Measurements from ENCODE around the gene CHSY1.

CHSY1 gene

DNA sequence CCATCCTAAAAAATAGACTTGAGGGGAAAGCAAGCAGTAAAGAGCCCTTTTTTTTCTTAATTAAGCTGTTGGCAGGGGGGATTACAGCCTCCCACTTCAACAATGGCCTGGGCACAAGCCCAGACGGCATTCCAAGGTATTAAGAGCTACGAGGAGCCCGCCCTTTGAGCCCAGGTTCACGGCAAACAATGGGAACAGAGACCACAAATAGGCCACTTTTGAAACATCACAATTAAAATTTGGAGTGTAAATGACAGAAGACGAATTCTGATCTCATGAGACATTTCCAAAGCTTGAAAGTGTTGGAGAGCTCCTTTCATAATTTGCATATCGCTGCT is 8.9 kb downstream of the CHSY1 start:
- Histone ChIP-seq H3K27ac (ENCODE audit: low read depth, low read length, severe bottlenecking) (no peak overlapping the region), H3K36me3 (ENCODE audit: control insufficient read depth, insufficient read depth, low read length) (peaks cover 79% of the 10 kb centered on the region), H3K4me1 (ENCODE audit: control insufficient read depth, insufficient read depth, low read length, poor library complexity, severe bottlenecking) (peaks cover 2% of the 10 kb centered on the region), H3K4me3 (ENCODE audit: extremely low read depth, insufficient read depth, low read length, poor library complexity, severe bottlenecking) (no peak overlapping the region), H3K9me3 (ENCODE audit: control insufficient read depth, low read length) (no peaks in the 10 kb centered on the region)
- 81 to 100% methylated on average over 1 to 4 of the region's 6 CpGs for WGBS, 2 experiments (ENCODE audit: insufficient coverage in 2 of 2)

DNA sequence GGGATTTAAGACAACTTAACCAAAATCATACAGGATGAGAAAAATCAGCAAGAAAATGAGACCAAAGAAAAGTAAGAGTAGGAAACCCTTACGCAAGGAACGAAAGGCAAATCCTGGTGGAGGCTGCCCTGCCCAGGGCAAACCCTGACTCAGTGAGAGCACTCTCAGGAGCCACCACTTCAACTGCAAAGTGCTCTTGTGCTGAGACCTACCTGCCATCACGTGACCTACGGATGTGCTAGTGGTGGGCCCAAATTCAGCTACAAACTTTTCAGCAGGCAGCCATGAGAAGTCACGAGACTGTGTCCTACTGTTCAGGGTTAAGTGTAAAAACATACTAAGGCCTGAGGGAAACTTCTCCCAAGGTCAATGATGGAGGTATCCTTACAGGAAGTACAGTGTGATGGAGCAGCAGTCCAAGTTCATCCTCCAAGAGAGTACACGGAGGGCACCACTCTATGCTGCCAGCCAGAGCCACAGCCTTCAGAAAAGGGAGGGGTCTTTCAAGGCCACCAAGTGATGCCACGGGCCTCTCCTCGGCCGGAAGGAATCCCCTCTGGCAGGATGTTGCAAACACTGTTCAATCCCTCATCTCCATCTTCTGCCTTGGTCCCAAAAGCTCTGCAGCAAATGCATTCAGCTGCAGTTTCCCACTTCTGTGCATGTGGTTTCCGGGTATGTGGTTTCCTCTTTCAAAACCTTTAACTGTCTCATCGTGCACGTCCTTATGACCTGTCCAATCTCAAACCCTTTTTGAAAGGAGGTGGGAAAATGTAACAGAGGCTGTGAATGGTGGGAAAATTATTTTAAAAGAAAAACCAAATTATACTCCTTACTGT is 9.5 kb downstream of the CHSY1 start:
- 94 to 99% methylated on average over 8 to 9 of the region's 12 CpGs for WGBS, 2 experiments (ENCODE audit: insufficient coverage in 2 of 2)

DNA sequence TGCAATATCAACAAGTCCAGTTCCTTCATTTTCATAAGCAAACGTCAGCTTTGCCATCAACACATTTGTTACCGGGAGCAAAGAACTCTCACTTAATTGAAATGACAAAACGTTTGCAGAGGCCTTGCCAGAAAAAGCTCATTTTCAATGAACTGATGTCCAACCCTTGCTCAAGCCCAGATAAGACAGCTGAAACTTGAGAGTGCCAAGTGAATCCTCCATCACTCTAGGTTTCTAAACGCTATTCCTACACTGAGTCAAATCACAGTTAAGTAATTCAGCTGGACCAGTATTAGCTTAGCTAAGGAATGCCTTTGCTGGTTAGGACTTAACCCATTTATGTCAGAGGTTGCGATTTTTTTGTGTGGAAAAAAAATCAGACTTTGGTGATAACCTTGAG is 11.5 kb downstream of the CHSY1 start:
- peaks cover 76% of the 10 kb centered on the region for H3K36me3 ChIP-seq (ENCODE audit: control insufficient read depth, insufficient read depth, low read length)
- no peaks in the 10 kb centered on the region for H3K9me3 ChIP-seq (ENCODE audit: control insufficient read depth, low read length)
- 89 to 92% methylated on average over 4 to 5 of the region's 5 CpGs for WGBS, 2 experiments (ENCODE audit: insufficient coverage in 2 of 2)
- no peak overlapping the region for H3K27ac ChIP-seq (ENCODE audit: low read depth, low read length, severe bottlenecking)
- H3K4me3 ChIP-seq (ENCODE audit: extremely low read depth, insufficient read depth, low read length, poor library complexity, severe bottlenecking): no peak overlapping the region
- H3K4me1 ChIP-seq (ENCODE audit: control insufficient read depth, insufficient read depth, low read length, poor library complexity, severe bottlenecking): no peaks in the 10 kb centered on the region

More for the DNA sequence above, 9.5 kb downstream of the CHSY1 start:
- Histone ChIP-seq H3K9me3 (ENCODE audit: control insufficient read depth, low read length) (no peaks in the 10 kb centered on the region), H3K4me1 (ENCODE audit: control insufficient read depth, insufficient read depth, low read length, poor library complexity, severe bottlenecking) (peaks cover 2% of the 10 kb centered on the region), H3K36me3 (ENCODE audit: control insufficient read depth, insufficient read depth, low read length) (peaks cover 79% of the 10 kb centered on the region), H3K27ac (ENCODE audit: low read depth, low read length, severe bottlenecking) (no peak overlapping the region), H3K4me3 (ENCODE audit: extremely low read depth, insufficient read depth, low read length, poor library complexity, severe bottlenecking) (no peak overlapping the region)

DNA sequence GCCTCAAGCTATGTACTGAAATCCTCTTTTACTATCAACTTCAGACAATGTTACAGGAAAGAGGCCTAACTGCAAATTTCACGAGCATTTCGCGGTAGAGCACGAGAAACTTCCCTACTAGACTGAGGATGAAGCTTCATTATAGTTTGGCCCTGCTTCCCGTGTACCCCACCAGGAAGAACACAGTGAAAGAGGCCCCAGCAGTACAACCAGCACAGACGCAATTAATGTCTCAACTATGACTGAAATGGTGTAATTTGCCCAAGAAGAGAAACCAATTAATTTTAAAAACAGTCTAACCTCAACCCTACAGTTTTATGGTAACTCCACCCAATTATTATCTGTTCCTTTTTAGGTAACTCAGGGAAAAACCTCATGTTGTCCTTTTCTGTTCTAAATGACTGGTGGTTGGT is 12.1 kb downstream of the CHSY1 start:
- 97 to 98% methylated on average over 5 to 6 of the region's 6 CpGs for whole genome bisulfite sequencing, 2 experiments (ENCODE audit: insufficient coverage in 2 of 2)
- no peak overlapping the region for H3K4me3 ChIP-seq (ENCODE audit: extremely low read depth, insufficient read depth, low read length, poor library complexity, severe bottlenecking)
- H3K9me3 ChIP-seq (ENCODE audit: control insufficient read depth, low read length): no peaks in the 10 kb centered on the region
- no peak overlapping the region for H3K27ac ChIP-seq (ENCODE audit: low read depth, low read length, severe bottlenecking)
- peaks cover 78% of the 10 kb centered on the region for H3K36me3 ChIP-seq (ENCODE audit: control insufficient read depth, insufficient read depth, low read length)
- H3K4me1 ChIP-seq (ENCODE audit: control insufficient read depth, insufficient read depth, low read length, poor library complexity, severe bottlenecking): no peaks in the 10 kb centered on the region

DNA sequence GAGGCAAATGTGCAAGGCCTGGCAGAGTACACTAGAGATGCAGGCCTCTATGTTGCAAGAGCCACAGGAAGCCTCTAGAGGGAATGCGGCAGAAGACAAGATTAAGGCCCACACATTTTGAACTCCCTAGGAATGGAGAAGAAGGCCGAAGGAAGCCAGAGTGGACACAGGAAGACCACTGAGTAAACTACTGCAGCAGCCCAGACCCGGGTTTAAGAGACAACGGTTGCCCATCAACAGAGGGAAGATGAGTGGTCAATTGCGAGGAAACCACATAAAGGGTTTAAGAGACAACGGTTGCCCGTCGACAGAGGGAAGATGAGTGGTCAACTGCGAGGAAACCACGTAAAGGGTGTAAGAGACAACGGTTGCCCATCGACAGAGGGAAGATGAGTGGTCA is 14.6 kb downstream of the CHSY1 start:
- no peaks in the 10 kb centered on the region for H3K4me1 ChIP-seq (ENCODE audit: control insufficient read depth, insufficient read depth, low read length, poor library complexity, severe bottlenecking)
- 96 to 98% methylated on average over 12 of the region's 12 CpGs for WGBS, 2 experiments (ENCODE audit: insufficient coverage in 2 of 2)
- peaks cover 83% of the 10 kb centered on the region for H3K36me3 ChIP-seq (ENCODE audit: control insufficient read depth, insufficient read depth, low read length)
- H3K9me3 ChIP-seq (ENCODE audit: control insufficient read depth, low read length): no peaks in the 10 kb centered on the region
- H3K4me3 ChIP-seq (ENCODE audit: extremely low read depth, insufficient read depth, low read length, poor library complexity, severe bottlenecking): no peak overlapping the region
- no peak overlapping the region for H3K27ac ChIP-seq (ENCODE audit: low read depth, low read length, severe bottlenecking)

DNA sequence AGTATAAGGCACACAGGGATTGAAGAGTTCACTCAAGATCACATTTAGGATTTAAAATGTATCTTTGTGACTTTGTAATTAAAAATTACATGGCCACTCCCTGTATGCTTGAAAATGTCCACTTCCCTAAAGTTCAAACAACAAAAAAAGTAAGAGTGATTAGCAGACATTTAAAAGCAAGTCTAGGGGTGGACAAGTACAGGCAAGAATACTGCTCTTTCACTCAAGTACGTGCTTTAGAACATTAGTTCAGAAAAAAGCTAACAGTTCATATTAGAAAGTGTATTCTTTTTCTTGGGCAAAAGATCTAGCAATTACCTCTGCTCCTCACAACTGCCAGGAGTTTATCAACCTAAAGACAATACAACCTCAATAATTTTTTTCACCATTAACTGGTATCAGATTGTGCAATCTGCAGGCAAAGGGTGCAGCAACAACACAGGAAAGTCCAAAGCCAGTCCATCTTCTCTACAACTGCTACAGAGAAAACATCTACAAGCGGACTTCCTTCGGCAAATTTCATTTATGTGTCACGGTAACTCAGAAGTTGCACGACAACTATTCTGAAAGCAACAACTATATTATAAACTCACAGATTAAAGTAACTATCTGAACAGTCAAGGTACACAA is 18.1 kb downstream of the CHSY1 start:
- WGBS, 2 experiments (ENCODE audit: insufficient coverage in 2 of 2): 92 to 100% methylated on average over 4 to 5 of the region's 5 CpGs
- peaks cover 5% of the 10 kb centered on the region for H3K9me3 ChIP-seq (ENCODE audit: control insufficient read depth, low read length)
- no peak overlapping the region for H3K4me3 ChIP-seq (ENCODE audit: extremely low read depth, insufficient read depth, low read length, poor library complexity, severe bottlenecking)
- no peaks in the 10 kb centered on the region for H3K4me1 ChIP-seq (ENCODE audit: control insufficient read depth, insufficient read depth, low read length, poor library complexity, severe bottlenecking)
- peaks cover 88% of the 10 kb centered on the region for H3K36me3 ChIP-seq (ENCODE audit: control insufficient read depth, insufficient read depth, low read length)
- peak overlapping the region; percentile 6 for H3K27ac ChIP-seq (ENCODE audit: low read depth, low read length, severe bottlenecking)

DNA sequence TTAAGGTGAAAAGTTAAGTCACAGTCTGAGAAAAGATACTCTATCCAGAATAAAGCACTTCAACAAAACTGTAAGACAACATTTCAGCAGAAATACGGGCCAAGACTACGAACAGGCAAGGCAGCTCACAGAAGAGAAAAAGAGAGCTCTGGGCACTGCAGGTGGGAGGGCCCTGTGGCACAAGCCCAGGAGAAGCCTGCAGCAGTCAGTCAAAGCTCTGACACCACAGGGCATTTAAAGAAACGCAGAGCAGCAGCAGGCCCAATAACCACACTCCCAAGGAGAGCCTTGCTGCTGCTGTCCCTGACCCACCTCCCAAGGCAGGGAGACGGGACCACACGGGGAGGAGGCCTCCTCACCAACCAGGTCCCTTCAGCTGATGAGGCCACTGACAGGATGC is 19.2 kb downstream of the CHSY1 start:
- no peak overlapping the region for H3K27ac ChIP-seq (ENCODE audit: low read depth, low read length, severe bottlenecking)
- H3K4me3 ChIP-seq (ENCODE audit: extremely low read depth, insufficient read depth, low read length, poor library complexity, severe bottlenecking): no peak overlapping the region
- peaks cover 91% of the 10 kb centered on the region for H3K36me3 ChIP-seq (ENCODE audit: control insufficient read depth, insufficient read depth, low read length)
- 82 to 87% methylated on average over 4 to 5 of the region's 5 CpGs for WGBS, 2 experiments (ENCODE audit: insufficient coverage in 2 of 2)
- no peaks in the 10 kb centered on the region for H3K4me1 ChIP-seq (ENCODE audit: control insufficient read depth, insufficient read depth, low read length, poor library complexity, severe bottlenecking)
- peaks cover 13% of the 10 kb centered on the region for H3K9me3 ChIP-seq (ENCODE audit: control insufficient read depth, low read length)

DNA sequence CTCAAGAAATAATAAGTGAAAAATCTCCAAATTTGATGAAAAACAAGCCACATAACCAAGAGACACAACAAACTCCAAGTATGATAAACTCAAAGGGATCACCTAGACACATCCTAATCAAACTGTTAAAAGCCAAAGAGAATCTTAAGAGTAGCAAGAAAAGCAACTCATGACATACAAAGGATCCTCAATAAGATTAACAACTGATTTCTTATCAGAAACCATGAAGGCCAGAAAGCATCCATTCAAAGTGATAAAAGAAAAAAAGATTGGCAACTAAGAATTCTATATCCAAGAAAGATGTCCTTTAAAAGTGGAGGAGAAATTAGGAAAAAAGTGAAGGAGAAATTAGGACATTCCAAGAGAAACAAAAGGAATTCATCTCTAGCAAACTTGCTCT is 23.5 kb downstream of the CHSY1 start:
- Histone ChIP-seq H3K9me3 (ENCODE audit: control insufficient read depth, low read length) (peaks cover 13% of the 10 kb centered on the region), H3K4me1 (ENCODE audit: control insufficient read depth, insufficient read depth, low read length, poor library complexity, severe bottlenecking) (peaks cover 11% of the 10 kb centered on the region), H3K4me3 (ENCODE audit: extremely low read depth, insufficient read depth, low read length, poor library complexity, severe bottlenecking) (no peak overlapping the region), H3K27ac (ENCODE audit: low read depth, low read length, severe bottlenecking) (no peak overlapping the region), H3K36me3 (ENCODE audit: control insufficient read depth, insufficient read depth, low read length) (peaks cover 94% of the 10 kb centered on the region)

DNA sequence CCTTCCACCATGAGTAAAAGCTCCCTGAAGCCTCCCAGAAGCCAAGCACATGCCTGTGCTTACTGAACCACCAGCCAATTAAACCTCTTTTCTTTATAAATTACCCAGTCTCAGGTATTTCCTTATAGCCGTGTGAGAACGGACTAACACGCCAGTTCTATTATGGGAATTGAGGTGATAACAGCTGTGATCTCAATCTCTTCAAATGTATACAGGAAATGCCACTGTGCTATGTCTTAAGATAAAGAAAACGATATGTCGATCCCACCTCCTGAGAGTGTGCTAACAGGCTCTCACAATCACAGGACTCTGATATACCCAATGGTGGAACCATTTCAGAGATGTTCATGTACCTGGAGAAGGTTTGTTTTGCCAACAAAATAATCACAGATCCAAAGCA is 26.2 kb downstream of the CHSY1 start:
- H3K4me3 ChIP-seq (ENCODE audit: extremely low read depth, insufficient read depth, low read length, poor library complexity, severe bottlenecking): no peak overlapping the region
- H3K4me1 ChIP-seq (ENCODE audit: control insufficient read depth, insufficient read depth, low read length, poor library complexity, severe bottlenecking): peaks cover 32% of the 10 kb centered on the region
- H3K36me3 ChIP-seq (ENCODE audit: control insufficient read depth, insufficient read depth, low read length): peaks cover 76% of the 10 kb centered on the region
- no CpG with 5 or more reads among the region's 5 CpGs for WGBS, 2 experiments (ENCODE audit: insufficient coverage in 2 of 2)
- H3K9me3 ChIP-seq (ENCODE audit: control insufficient read depth, low read length): peaks cover 13% of the 10 kb centered on the region
- no peak overlapping the region for H3K27ac ChIP-seq (ENCODE audit: low read depth, low read length, severe bottlenecking)

DNA sequence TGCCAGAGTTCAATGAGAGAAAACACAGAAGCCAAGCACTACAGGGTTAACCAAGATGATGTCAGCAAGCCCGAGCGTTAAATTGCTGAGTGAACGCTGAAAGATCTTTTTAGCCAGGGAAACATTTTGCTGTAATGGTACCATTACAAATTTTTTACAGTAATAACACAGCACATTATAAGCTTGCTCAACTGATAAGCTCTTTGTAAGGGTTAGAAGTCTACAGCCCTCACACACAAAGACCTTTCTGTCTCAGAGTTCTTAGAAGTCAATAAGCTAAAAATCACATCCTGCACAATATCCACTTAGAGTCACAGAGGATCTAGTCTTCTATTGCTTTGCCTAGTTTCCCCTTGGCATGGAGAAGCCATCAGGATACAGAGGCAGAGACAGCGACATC is 29.9 kb downstream of the CHSY1 start:
- Histone ChIP-seq H3K27ac (ENCODE audit: low read depth, low read length, severe bottlenecking) (peak overlapping the region; percentile 74), H3K9me3 (ENCODE audit: control insufficient read depth, low read length) (no peaks in the 10 kb centered on the region), H3K4me3 (ENCODE audit: extremely low read depth, insufficient read depth, low read length, poor library complexity, severe bottlenecking) (no peak overlapping the region), H3K4me1 (ENCODE audit: control insufficient read depth, insufficient read depth, low read length, poor library complexity, severe bottlenecking) (peaks cover 43% of the 10 kb centered on the region), H3K36me3 (ENCODE audit: control insufficient read depth, insufficient read depth, low read length) (peaks cover 78% of the 10 kb centered on the region)
- WGBS, 2 experiments (ENCODE audit: insufficient coverage in 2 of 2): 86 to 93% methylated on average over 2 to 3 of the region's 4 CpGs

DNA sequence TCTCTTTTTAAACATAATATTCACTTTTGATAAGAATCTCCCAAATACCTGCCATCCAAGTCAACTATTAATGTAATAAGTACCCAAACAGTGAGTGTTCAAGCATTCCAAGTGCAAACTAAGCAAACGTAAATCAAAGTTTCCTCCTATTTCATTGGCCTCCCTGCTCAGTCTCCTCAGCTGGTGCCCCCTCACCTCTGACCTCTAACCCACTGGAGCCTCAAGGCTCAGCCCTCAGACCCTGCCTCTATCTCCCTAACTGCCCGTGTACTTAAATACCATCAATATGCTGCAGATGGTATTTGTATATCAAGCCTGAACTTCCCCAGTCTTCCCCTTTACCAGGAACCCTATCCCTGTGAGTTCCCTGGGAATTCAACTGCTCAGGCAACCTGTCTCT is 31.8 kb downstream of the CHSY1 start:
- H3K4me1 ChIP-seq (ENCODE audit: control insufficient read depth, insufficient read depth, low read length, poor library complexity, severe bottlenecking): peaks cover 39% of the 10 kb centered on the region
- H3K4me3 ChIP-seq (ENCODE audit: extremely low read depth, insufficient read depth, low read length, poor library complexity, severe bottlenecking): no peak overlapping the region
- H3K36me3 ChIP-seq (ENCODE audit: control insufficient read depth, insufficient read depth, low read length): peaks cover 61% of the 10 kb centered on the region
- 88 to 100% methylated on average over 1 of the region's 2 CpGs for WGBS, 2 experiments (ENCODE audit: insufficient coverage in 2 of 2)
- no peaks in the 10 kb centered on the region for H3K9me3 ChIP-seq (ENCODE audit: control insufficient read depth, low read length)
- H3K27ac ChIP-seq (ENCODE audit: low read depth, low read length, severe bottlenecking): no peak overlapping the region

Measured in mesodermal cell (in vitro differentiated cells).